ENCODE measurements around the gene EPS15. TPM values are rescaled to one million over a fixed set of nuclear protein-coding genes. Genes with fewer than 3 reads are reported as not detected.
A peak's percentile ranks its signal among the peaks of the same experiment; 100 is the strongest.

Gene EPS15
- total and polyA plus RNA-seq, 2 experiments from 2014 or later = 31.0 to 76.5 TPM

GRCh38 chr1:51566260-51566659, 47.2 kb upstream of the EPS15 start (continued):
- TF ChIP-seq JUNB (IDR thresholded peaks at IDR 0.05; ENCODE audit: unreplicated experiment) (no peak), ZNF331 (CRISPR knock-in tag; IDR thresholded peaks at IDR 0.05; ENCODE audit: low read depth) (no peak), CTCF (conservative IDR thresholded peaks at IDR 0.05; ENCODE audit: low read depth in 2 of 2) (peak; percentile 9 to 44; a peak in 2 of 4 replicates), POLR2AphosphoS5 (IDR thresholded peaks at IDR 0.05; ENCODE audit: low read depth) (no peak)

- DNase-seq (ENCODE audit: low spot score) (no peak), ATAC-seq (peak; percentile 84)
- no peak overlapping the region for H3K27ac ChIP-seq (ENCODE audit: low read depth)
- H3K27ac Mint-ChIP-seq = no peak overlapping the region
- H3K36me3 ChIP-seq (ENCODE audit: insufficient read depth) = no peaks in the 10 kb centered on the region
- no peak for TF ChIP-seq ZNF114 (CRISPR knock-in tag; IDR thresholded peaks at IDR 0.05)
- no peak for TF ChIP-seq POLR2AphosphoS5 (IDR thresholded peaks at IDR 0.05; ENCODE audit: low read depth)
- TF ChIP-seq EZH2 (IDR thresholded peaks at IDR 0.05; ENCODE audit: low read depth, unreplicated experiment) = no peak
- TF ChIP-seq ETS1 (IDR thresholded peaks at IDR 0.05) = no peak
- 0 out of 4 replicates have a peak, but pooled peaks of 1 of the 2 experiments have one; percentile 12 for TF ChIP-seq CTCF (conservative IDR thresholded peaks at IDR 0.05; ENCODE audit: low read depth in 2 of 2)
- TF ChIP-seq ZNF331 (CRISPR knock-in tag; IDR thresholded peaks at IDR 0.05; ENCODE audit: low read depth) = no peak
- no peak for TF ChIP-seq JUNB (IDR thresholded peaks at IDR 0.05; ENCODE audit: unreplicated experiment)
- H3K36me3 Mint-ChIP-seq (ENCODE audit: low read depth) = no peaks in the 10 kb centered on the region
- no peaks in the 10 kb centered on the region for H4K20me1 ChIP-seq (replicated peaks; ENCODE audit: insufficient read depth)
- H3K4me1 Mint-ChIP-seq = peaks cover 12% of the 10 kb centered on the region
- no peaks in the 10 kb centered on the region for H3K9me2 ChIP-seq (ENCODE audit: insufficient read depth)
- no peaks in the 10 kb centered on the region for H3F3A ChIP-seq (replicated peaks; ENCODE audit: low read depth)
- H3K4me3 ChIP-seq = no peak overlapping the region
- peaks cover 2% of the 10 kb centered on the region for H3K27me3 Mint-ChIP-seq (ENCODE audit: insufficient read depth, low read depth, poor library complexity)
- H3K79me2 ChIP-seq (replicated peaks; ENCODE audit: insufficient read depth) = no peaks in the 10 kb centered on the region
- H3K9me3 Mint-ChIP-seq = no peaks in the 10 kb centered on the region
- no peak overlapping the region for H3K4me2 ChIP-seq
- H3K27me3 ChIP-seq (ENCODE audit: insufficient read depth) = no peaks in the 10 kb centered on the region
- H2AFZ ChIP-seq = no peak overlapping the region
- H3K4me1 ChIP-seq (ENCODE audit: insufficient read depth) = peaks cover 18% of the 10 kb centered on the region
- no peak overlapping the region for H3K4me3 Mint-ChIP-seq
Measured at GRCh38 chr1:51565009-51565408, 45.9 kb upstream of the EPS15 start.

- Histone ChIP-seq H3K27ac (ENCODE audit: low read depth) (no peak overlapping the region), H4K20me1 (replicated peaks; ENCODE audit: insufficient read depth) (no peaks in the 10 kb centered on the region), H3K4me2 (no peak overlapping the region), H3F3A (replicated peaks; ENCODE audit: low read depth) (no peaks in the 10 kb centered on the region), H3K79me2 (replicated peaks; ENCODE audit: insufficient read depth) (no peaks in the 10 kb centered on the region), H3K4me3 (no peak overlapping the region), H3K9me2 (ENCODE audit: insufficient read depth) (no peaks in the 10 kb centered on the region), H3K27me3 (ENCODE audit: insufficient read depth) (no peaks in the 10 kb centered on the region), H3K4me1 (ENCODE audit: insufficient read depth) (peaks cover 17% of the 10 kb centered on the region), H3K36me3 (ENCODE audit: insufficient read depth) (no peaks in the 10 kb centered on the region), H2AFZ (no peak overlapping the region)
- ATAC-seq (no peak; the same call in 2 of the 3 replicates), DNase-seq (ENCODE audit: low spot score) (no peak)
- Mint-ChIP-seq H3K36me3 (ENCODE audit: low read depth) (no peaks in the 10 kb centered on the region), H3K4me1 (peaks cover 12% of the 10 kb centered on the region), H3K27ac (no peak overlapping the region), H3K4me3 (no peak overlapping the region), H3K9me3 (no peaks in the 10 kb centered on the region), H3K27me3 (ENCODE audit: insufficient read depth, low read depth, poor library complexity) (peaks cover 2% of the 10 kb centered on the region)
- TF ChIP-seq EZH2phosphoT487 (IDR thresholded peaks at IDR 0.05; ENCODE audit: unreplicated experiment) = no peak
- no peak for TF ChIP-seq JUNB (IDR thresholded peaks at IDR 0.05; ENCODE audit: unreplicated experiment)
- no peak for TF ChIP-seq STAT1 (IDR thresholded peaks at IDR 0.05; ENCODE audit: unreplicated experiment)
- TF ChIP-seq CTCF (conservative IDR thresholded peaks at IDR 0.05; ENCODE audit: low read depth in 2 of 2) = no peak
- no peak for TF ChIP-seq REST (IDR thresholded peaks at IDR 0.05; ENCODE audit: unreplicated experiment)
- no peak for TF ChIP-seq NANOG (IDR thresholded peaks at IDR 0.05; ENCODE audit: borderline replicate concordance)
- no peak for TF ChIP-seq ZNF331 (CRISPR knock-in tag; IDR thresholded peaks at IDR 0.05; ENCODE audit: low read depth)
Measured at GRCh38 chr1:51564124-51564523, 45.1 kb upstream of the EPS15 start.
